ENCODE data around the gene PTPRH. TPM values are rescaled to one million over a fixed set of nuclear protein-coding genes. Genes with fewer than 3 reads are reported as not detected.
"Not testable (repeated sequence)": the region's sequence is repeated elsewhere in the genome, so short reads cannot be mapped to it uniquely, and the experiment has no call there.

Gene PTPRH
- total RNA-seq, 1 experiment from 2014 or later: 38.1 TPM

DNA sequence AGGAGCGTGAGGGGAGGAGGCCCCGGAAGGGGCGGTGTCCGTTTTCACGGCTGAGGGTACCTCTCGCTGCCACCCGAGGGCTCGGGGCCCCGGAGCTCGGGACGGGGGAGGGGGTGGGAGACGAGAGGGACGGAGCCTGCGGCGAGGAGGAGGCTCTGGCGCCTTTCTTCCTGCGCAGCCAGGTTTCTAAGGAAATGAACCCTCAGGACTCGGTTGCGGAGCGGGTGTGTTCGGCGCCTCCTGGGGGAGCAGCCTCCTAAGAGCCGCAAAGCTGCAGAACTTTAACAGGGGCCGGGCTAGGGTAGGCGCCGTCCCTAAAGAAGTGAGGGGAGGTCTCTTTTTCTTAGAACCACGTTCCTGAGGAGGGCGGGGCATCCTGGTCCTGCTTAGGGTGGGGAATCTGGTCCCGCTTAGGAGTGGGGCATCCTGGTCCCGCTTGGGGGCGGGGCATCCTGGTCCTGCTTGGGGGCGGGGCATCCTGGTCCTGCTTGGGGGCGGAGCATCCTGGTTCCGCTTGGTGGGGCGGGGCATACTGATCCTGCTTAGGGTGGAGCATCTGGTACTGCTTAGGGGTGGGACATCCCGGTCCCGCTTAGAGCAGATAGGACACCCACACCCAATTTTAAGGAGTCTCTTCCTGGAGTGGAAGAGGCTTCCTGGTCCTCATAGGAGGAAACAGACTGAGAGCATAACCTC lies 35.4 kb downstream of the PTPRH start:
- in situ Hi-C loops (cut with HindIII; ENCODE audit: low pct_unique_long_range_greater_than_20kb, low sequenced_read_pairs): no loop called here
- DNase-seq (ENCODE audit: low read depth, low spot score): peak; percentile 86

DNA sequence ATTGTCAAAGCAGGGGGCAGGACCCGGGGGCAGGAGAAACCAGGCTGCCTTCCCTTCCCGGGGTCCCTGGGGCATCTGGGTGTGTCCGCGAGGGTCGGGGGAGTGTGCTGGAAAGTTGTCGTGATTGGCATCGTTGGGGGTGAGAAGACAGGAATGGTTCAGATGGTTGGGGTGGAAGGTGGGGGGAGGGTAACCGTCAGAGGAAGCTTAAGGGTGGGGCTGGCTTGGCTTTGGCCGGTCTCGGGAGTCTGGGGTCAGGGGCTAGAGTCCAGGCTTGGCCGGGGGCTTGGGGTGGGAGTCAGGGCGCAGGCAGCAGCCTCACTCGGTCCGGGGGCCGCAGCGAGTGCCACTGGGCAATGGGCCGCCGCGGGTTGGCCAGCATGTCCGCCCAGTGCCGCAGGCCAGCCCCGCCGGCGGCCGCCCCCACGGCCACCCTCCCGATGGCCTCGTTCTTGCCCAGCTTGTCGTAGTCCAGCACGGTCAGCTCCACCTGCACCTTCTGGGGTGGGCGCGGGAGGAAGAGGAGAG lies 36.1 kb downstream of the PTPRH start:
- DNase-seq (ENCODE audit: low read depth, low spot score): no peak
- in situ Hi-C loops (cut with HindIII; ENCODE audit: low pct_unique_long_range_greater_than_20kb, low sequenced_read_pairs): no loop called here

DNA sequence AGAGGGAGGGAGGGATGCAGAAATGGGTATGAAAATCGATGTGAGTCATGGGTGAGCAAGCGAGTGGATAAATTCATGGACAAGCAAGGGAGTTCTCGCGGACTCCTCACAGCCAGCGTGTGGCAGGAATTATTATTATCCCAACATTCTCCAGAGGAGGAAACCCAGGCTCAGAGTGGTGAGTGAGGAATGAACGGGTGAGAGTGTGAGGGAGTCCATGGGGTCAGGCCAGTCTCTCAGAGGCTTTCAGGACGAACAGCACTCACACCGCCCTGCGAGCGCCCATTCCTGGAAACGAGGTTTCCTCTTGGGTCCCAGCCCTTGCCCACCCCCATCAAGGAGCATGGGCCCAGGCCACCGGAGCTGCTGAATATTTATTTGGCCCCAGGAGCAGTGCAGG lies 36.6 kb downstream of the PTPRH start:
- DNase-seq (ENCODE audit: low read depth, low spot score): no peak
- in situ Hi-C loops (cut with HindIII; ENCODE audit: low pct_unique_long_range_greater_than_20kb, low sequenced_read_pairs): no loop called here

- DNase-seq (ENCODE audit: low read depth, low spot score); in situ Hi-C loops (cut with HindIII; ENCODE audit: low pct_unique_long_range_greater_than_20kb, low sequenced_read_pairs): not testable (repeated sequence)
These were observed 37.0 kb downstream of the PTPRH start for GRCh38 chr19:55172318-55172717.

- DNase-seq (ENCODE audit: low read depth, low spot score): no peak
- in situ Hi-C loops (cut with HindIII; ENCODE audit: low pct_unique_long_range_greater_than_20kb, low sequenced_read_pairs): no loop called here
These were observed 37.9 kb downstream of the PTPRH start for GRCh38 chr19:55171440-55171839.

GRCh38 chr19:55169136-55169535 lies 40.2 kb downstream of the PTPRH start:
- in situ Hi-C loops (cut with HindIII; ENCODE audit: low pct_unique_long_range_greater_than_20kb, low sequenced_read_pairs): no loop called here
- DNase-seq (ENCODE audit: low read depth, low spot score): no peak

DNA sequence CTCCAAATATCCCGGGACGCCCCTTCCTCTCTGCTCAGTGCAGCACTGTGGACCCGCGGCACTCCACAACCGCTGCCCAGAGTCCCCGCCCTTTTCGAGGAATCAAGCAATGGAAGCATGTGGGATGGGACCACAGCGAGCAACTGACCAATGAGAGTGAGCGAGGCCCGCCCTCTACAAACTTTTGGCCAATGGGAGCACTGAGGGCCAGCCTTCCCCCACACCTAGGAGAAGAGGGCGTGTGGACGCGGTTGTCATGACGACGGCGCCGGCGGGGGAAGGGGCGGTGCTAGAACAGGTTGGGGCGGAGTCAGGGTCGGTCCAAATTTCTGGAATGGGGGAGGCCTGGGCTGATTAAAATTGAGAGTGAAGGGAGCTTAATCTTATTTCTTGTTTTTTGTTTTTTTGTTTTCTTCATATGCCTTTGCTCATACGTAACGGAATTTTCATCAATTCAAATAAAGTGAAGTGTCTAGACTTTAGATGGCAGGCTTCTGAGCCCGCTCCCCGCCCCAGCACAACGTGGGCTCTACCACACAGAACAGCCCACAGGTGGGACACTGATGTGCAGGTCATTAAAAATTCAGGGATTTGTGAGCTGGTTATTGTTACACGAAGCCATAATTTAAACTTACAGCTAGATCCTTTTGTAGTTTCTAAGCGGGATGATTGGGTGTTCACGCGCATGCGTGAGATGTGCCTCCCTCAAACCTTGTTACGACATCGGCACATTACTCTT lies 42.6 kb downstream of the PTPRH start, which contains the start of gene DNAAF3:
Gene DNAAF3 (minus strand): TSS at position 84 of the 739 bp plus-strand sequence. CDS start 200 bp downstream, outside the sequence.
- DNase-seq (ENCODE audit: low read depth, low spot score): peak; percentile 98
- in situ Hi-C loops (cut with HindIII; ENCODE audit: low pct_unique_long_range_greater_than_20kb, low sequenced_read_pairs): no loop called here

DNA sequence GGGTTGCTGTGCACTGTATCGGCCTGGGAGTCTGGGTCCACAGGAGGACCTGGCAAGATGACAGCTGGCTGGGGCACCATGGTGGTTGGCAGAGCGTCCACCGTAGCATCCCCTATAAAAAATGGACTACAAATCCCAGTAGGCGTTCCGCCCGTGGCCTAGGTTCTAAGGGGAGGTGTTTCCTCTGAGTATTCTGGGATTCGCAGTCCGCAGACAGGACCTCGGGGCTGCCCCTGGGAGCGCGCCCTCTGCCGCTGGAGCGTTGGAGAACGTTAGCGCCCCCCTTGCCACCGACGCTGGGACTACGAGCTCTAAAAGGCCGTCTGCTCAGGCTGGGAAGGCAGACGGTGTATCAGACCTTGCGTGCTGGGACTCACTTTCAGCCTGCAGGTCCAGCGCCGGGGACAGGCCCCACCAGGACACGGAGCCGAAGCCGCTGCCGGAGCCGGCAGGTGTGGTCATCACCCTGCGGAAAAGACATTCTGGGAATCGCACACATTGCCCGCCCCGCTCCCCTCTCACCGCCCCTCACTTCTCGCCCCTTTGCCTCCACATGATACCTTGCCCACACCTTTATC lies 43.3 kb downstream of the PTPRH start:
- peak; percentile 95 for DNase-seq (ENCODE audit: low read depth, low spot score)
- in situ Hi-C loops (cut with HindIII; ENCODE audit: low pct_unique_long_range_greater_than_20kb, low sequenced_read_pairs): no loop called here

- DNase-seq (ENCODE audit: low read depth, low spot score): no peak
- in situ Hi-C loops (cut with HindIII; ENCODE audit: low pct_unique_long_range_greater_than_20kb, low sequenced_read_pairs): no loop called here
These were observed 47.6 kb downstream of the PTPRH start for GRCh38 chr19:55161571-55162322.

DNA sequence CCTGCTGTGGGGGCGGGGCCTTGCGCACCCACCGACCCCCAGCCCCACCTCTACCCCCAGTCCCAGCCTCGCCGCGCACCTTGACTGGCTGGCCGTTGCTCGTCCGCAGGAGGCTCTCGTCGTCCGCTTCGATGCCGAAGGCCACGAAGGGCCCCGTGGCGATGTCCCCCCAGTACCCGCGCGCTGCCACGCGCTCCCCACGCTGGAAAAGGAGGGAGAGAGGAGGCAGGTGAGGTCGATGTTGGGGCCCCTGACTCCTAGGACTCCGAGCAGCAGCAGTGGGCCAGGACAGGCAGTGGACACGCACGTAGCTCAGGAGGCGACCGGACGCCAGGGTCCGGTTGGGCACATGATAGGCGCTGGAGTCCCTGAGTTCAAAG lies 48.3 kb downstream of the PTPRH start:
- DNase-seq (ENCODE audit: low read depth, low spot score): no peak
- in situ Hi-C loops (cut with HindIII; ENCODE audit: low pct_unique_long_range_greater_than_20kb, low sequenced_read_pairs): no loop called here

GRCh38 chr19:55160128-55160985 lies 48.9 kb downstream of the PTPRH start:
- in situ Hi-C loops (cut with HindIII; ENCODE audit: low pct_unique_long_range_greater_than_20kb, low sequenced_read_pairs): no loop called here
- DNase-seq (ENCODE audit: low read depth, low spot score): peak; percentile 92

DNA sequence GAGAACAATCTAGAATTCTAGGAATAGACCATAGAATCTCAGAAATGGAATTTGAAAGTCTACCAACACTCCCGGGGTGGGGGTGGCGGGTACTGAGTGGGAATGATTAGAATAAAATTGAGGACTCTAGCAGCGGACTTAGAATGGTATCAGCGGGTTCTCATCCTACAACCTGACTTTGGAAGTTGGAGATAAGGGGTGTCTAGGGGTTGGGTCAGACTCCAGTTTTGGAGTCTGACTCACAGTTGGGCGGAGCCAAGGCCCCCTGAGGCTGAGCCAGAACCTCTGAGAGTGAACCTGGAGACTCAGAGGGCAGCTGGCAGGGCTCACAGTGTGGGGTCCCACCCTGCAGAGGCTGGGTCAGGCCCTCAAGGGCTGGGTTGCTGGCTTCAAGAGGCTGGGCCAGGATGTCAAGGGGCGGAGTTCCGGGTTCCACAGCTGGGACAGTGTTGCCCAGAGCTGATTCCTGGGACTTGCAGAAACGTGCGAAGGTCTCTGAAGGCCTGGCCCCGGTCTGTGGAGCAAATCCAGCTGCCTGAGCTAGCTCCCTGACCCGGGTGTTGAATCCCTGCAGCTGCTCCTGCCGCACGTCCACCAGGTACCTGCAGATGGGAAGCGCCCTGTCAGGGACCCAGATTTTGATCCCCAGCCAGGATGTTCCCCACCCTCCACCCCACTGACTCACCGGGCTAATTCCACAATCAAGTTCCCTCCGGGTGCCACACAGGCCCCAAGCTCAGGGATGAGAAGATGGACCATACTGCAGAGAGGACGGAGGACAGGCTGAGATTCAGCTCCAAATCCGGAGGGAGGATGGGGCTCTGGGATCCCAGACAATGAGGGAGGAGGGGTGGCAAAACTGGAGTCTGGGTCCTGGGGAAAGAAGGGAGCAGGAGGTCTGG lies 50.2 kb downstream of the PTPRH start:
- in situ Hi-C loops (cut with HindIII; ENCODE audit: low pct_unique_long_range_greater_than_20kb, low sequenced_read_pairs): no loop called here
- DNase-seq (ENCODE audit: low read depth, low spot score): no peak

GRCh38 chr19:55158423-55158822 lies 50.9 kb downstream of the PTPRH start:
- in situ Hi-C loops (cut with HindIII; ENCODE audit: low pct_unique_long_range_greater_than_20kb, low sequenced_read_pairs): no loop called here
- DNase-seq (ENCODE audit: low read depth, low spot score): no peak

DNA sequence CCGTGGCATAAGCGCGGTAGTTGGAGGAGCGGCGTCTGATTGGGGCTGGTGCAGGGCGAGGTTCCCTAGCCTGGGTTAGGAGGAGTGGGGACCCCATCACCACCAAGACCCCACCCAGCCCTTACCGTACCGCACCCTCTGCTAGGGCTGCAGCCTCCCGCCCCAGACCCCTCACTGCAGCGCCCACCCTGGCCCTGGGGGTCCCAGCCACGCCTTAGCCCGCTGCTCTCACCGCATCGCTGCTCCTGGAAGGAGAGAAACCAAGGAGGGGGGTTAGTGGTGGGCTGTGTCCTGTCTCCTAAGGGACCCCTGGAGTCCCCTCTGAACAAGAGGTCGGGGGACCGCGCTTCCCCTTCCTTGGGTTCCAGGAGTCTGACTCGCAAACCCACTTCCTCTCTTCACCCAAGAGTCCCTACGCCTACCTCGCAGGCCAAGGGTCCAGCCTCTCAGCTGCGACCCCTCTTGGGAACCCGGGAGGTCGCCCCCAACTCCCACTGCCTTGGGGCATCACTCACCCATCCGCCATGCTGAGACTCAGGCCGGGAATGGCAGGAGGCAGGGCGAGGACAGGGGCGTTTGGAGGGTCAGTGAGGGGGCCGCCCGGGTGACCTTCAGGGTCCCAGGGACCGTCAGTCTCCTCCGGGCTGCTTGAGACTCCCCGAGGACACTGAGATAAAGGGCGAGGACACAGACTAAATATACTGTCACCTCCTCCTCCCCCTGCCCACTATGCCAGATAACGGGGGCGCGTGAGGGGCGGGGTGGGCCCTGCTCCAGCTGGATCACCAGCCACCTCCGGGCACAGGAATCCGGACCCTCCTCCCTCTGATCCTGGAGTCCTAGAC lies 52.0 kb downstream of the PTPRH start, which contains the start of gene TNNI3:
Gene TNNI3 (minus strand): TSS at position 669 of the 845 bp plus-strand sequence. CDS start 143 bp downstream, at position 526.
- in situ Hi-C loops (cut with HindIII; ENCODE audit: low pct_unique_long_range_greater_than_20kb, low sequenced_read_pairs): no loop called here
- no peak for DNase-seq (ENCODE audit: low read depth, low spot score)

Data from SK-MEL-5 (cell line).